Left lung (tissue), 10 donors: ENCODE measurements around the gene RGS10. TPM values are rescaled to one million over a fixed set of nuclear protein-coding genes. Genes with fewer than 3 reads are reported as not detected.

ENCODE experiments used
- ATAC-seq: fragments of 200-7000 bp; cut with Tn5 transposase; one replicate; pipeline ENCODE4 v1.9.1; 2020; ENCODE audit warnings: moderate library complexity
- DNase-seq, 4 donors: peaks; one replicate each; pipeline ENCODE4 v3.0.0-alpha.2; 2013 to 2020
- H3K27ac ChIP-seq, 2 donors: fragments of 200-600 bp; sonication (generic) in 1 of 2; one replicate each; pipeline versions ENCODE4 v1.5.0 to v1.8.0; 2020 to 2021
- H3K27me3 ChIP-seq, 2 donors: fragments of 200-600 bp; sonication (generic) in 1 of 2; one replicate each; pipeline versions ENCODE4 v1.5.0 to v1.8.0; 2020 to 2021
- H3K36me3 ChIP-seq, 2 donors: fragments of 200-600 bp; sonication (generic) in 1 of 2; one replicate each; pipeline versions ENCODE4 v1.5.0 to v1.8.0; 2020 to 2021
- H3K4me1 ChIP-seq, 2 donors: fragments of 200-600 bp; one replicate each; pipeline ENCODE4 v1.8.0; 2021
- H3K4me3 ChIP-seq, 2 donors: fragments of 200-600 bp; sonication (generic) in 1 of 2; one replicate each; pipeline versions ENCODE4 v1.5.0 to v1.8.0; 2020 to 2021; ENCODE audit warnings: mild to moderate bottlenecking in 1 of 2
- H3K9me3 ChIP-seq, 2 donors: fragments of 200-600 bp; sonication (generic) in 1 of 2; one replicate each; pipeline versions ENCODE4 v1.5.0 to v1.8.0; 2020 to 2021
- CTCF ChIP-seq, 2 donors: fragments of 200-600 bp; sonication (generic) in 1 of 2; IDR thresholded peaks; one replicate each; pipeline versions ENCODE4 v1.5.0 to v1.8.0; 2021; ENCODE audit warnings: antibody characterized with exemption in 2 of 2
- intact Hi-C, 2 donors: fragments of 100-400 bp; cut with DNase I; formaldehyde crosslinking; loops; one replicate each; pipeline versions ENCODE4 v1.11.2 to v1.14.2; 2022
- polyA plus RNA-seq, 6 donors: library from polyadenylated mRNA; unstranded; fragments of 120-200 nt; gene quantifications; one replicate each; pipeline ENCODE4 v1.2.1, GENCODE V29; 2013; ENCODE audit not compliant: insufficient read length in 6 of 6
- total RNA-seq, 2 donors: library from RNA; stranded (reverse); fragmentation: NEBNext Ultra II Directional; extraction: Animal tissue kit (Norgen Biotek cat#: 25700); gene quantifications; one replicate each; pipeline ENCODE4 v1.2.1, GENCODE V29; 2021
- donor health status: DM: no; HTN: yes; CAD: no.
- donor health status: DM: no; HTN: no; CAD: no.

Gene RGS10
- total and polyA plus RNA-seq, 8 donors, result 9.8 to 26.7 (median 13.3) TPM

GRCh38 chr10:119477444-119477843, 65.1 kb downstream of the RGS10 start:
- H3K27me3 ChIP-seq, result peaks cover 0 to 7% of the 10 kb centered on the region in 2 donors
- intact Hi-C loops, result no loop called here
- H3K4me1 ChIP-seq, result no peaks in the 10 kb centered on the region
- ATAC-seq (no peak), DNase-seq (no peak)
- no peaks in the 10 kb centered on the region for H3K9me3 ChIP-seq
- no peak overlapping the region for H3K27ac ChIP-seq
- TF ChIP-seq CTCF (IDR thresholded peaks at IDR 0.05), result no peak
- H3K36me3 ChIP-seq, result no peaks in the 10 kb centered on the region
- H3K4me3 ChIP-seq, result no peak overlapping the region

GRCh38 chr10:119474606-119475005, 67.9 kb downstream of the RGS10 start:
- Histone ChIP-seq H3K9me3 (no peaks in the 10 kb centered on the region), H3K36me3 (no peaks in the 10 kb centered on the region), H3K27ac (no peak overlapping the region), H3K27me3 (peaks cover 0 to 3% of the 10 kb centered on the region in 2 donors), H3K4me1 (no peaks in the 10 kb centered on the region), H3K4me3 (no peak overlapping the region)
- no peak for ATAC-seq
- no peak for DNase-seq
- intact Hi-C loops, result no loop called here
- TF ChIP-seq CTCF (IDR thresholded peaks at IDR 0.05), result no peak

GRCh38 chr10:119473771-119474170, 68.7 kb downstream of the RGS10 start:
- no peaks in the 10 kb centered on the region for H3K4me1 ChIP-seq
- H3K27ac ChIP-seq, result no peak overlapping the region
- intact Hi-C loops, result no loop called here
- ATAC-seq (no peak), DNase-seq (no peak)
- no peaks in the 10 kb centered on the region for H3K9me3 ChIP-seq
- no peak overlapping the region for H3K4me3 ChIP-seq
- H3K36me3 ChIP-seq, result no peaks in the 10 kb centered on the region
- H3K27me3 ChIP-seq, result no peaks in the 10 kb centered on the region
- TF ChIP-seq CTCF (IDR thresholded peaks at IDR 0.05), result no peak

- peaks cover 0 to 7% of the 10 kb centered on the region in 2 donors for H3K27me3 ChIP-seq
- no peak for ATAC-seq
- H3K4me3 ChIP-seq, result no peak overlapping the region
- TF ChIP-seq CTCF (IDR thresholded peaks at IDR 0.05), result no peak
- DNase-seq, result no peak
- H3K4me1 ChIP-seq, result no peaks in the 10 kb centered on the region
- intact Hi-C loops, result no loop called here
- H3K27ac ChIP-seq, result no peak overlapping the region
- H3K9me3 ChIP-seq, result no peaks in the 10 kb centered on the region
- H3K36me3 ChIP-seq, result no peaks in the 10 kb centered on the region
Observed at GRCh38 chr10:119470920-119471702, 71.4 kb downstream of the RGS10 start.

- Histone ChIP-seq H3K27ac (no peak overlapping the region), H3K36me3 (no peaks in the 10 kb centered on the region), H3K9me3 (no peaks in the 10 kb centered on the region), H3K4me1 (no peaks in the 10 kb centered on the region), H3K4me3 (no peak overlapping the region), H3K27me3 (peaks cover 0 to 11% of the 10 kb centered on the region in 2 donors)
- no peak for TF ChIP-seq CTCF (IDR thresholded peaks at IDR 0.05)
- intact Hi-C loops, result no loop called here
- DNase-seq, result no peak
- ATAC-seq, result no peak
Observed at GRCh38 chr10:119469846-119470245, 72.7 kb downstream of the RGS10 start.
